GM06990 (cell line): ENCODE data around the gene ARSI.

Experiments
- DNase-seq: peaks from one replicate; pipeline ENCODE4 v3.0.0-alpha.2; 2011; ENCODE audit not compliant: insufficient read length; ENCODE audit errors: extremely low read depth
- H3K27me3 ChIP-seq: replicated peaks from 2 replicates; pipeline ENCODE4 v1.6.0; 2011; ENCODE audit warnings: low read length; ENCODE audit not compliant: control insufficient read depth, insufficient read depth
- H3K36me3 ChIP-seq: 2 replicates; pipeline ENCODE4 v1.5.1; 2011; ENCODE audit warnings: low read length; ENCODE audit not compliant: control insufficient read depth, insufficient read depth
- H3K4me3 ChIP-seq: replicated peaks from 2 replicates; pipeline ENCODE4 v1.5.1; 2011; ENCODE audit warnings: low read depth, mild to moderate bottlenecking, control low read depth, low read length
- TF ChIP-seq, protein P1 (sequence below): IDR thresholded peaks from 2 replicates; pipeline ENCODE4 v1.5.1; 2011; ENCODE audit warnings: low read length, control low read depth, mild to moderate bottlenecking, inconsistent platforms; ENCODE audit not compliant: insufficient read depth, poor library complexity, severe bottlenecking

Gene ARSI

DNA sequence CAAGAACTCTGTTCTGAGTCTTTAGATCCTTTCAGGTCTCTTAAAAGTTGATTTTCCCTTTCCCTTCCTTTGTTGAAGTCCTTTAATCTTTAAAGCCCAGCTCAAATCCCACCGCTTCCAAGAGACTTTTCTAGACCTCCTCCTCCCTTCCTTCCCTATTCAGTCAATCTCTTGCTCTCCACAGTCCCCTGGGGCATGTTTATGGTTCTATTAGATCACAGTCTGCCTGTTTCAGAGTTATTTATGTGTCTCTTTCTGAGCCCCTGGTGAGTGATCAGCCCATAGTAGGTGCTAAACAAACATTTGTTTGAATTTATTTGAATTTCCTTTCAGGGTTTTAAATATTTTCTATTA lies 7.2 kb upstream of the ARSI start:
- TF ChIP-seq, protein P1, sequence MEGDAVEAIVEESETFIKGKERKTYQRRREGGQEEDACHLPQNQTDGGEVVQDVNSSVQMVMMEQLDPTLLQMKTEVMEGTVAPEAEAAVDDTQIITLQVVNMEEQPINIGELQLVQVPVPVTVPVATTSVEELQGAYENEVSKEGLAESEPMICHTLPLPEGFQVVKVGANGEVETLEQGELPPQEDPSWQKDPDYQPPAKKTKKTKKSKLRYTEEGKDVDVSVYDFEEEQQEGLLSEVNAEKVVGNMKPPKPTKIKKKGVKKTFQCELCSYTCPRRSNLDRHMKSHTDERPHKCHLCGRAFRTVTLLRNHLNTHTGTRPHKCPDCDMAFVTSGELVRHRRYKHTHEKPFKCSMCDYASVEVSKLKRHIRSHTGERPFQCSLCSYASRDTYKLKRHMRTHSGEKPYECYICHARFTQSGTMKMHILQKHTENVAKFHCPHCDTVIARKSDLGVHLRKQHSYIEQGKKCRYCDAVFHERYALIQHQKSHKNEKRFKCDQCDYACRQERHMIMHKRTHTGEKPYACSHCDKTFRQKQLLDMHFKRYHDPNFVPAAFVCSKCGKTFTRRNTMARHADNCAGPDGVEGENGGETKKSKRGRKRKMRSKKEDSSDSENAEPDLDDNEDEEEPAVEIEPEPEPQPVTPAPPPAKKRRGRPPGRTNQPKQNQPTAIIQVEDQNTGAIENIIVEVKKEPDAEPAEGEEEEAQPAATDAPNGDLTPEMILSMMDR = no peak
- no peaks in the 10 kb centered on the region for H3K36me3 ChIP-seq
- peaks cover 1% of the 10 kb centered on the region for H3K27me3 ChIP-seq
- no peak for DNase-seq
- H3K4me3 ChIP-seq = no peak overlapping the region

DNA sequence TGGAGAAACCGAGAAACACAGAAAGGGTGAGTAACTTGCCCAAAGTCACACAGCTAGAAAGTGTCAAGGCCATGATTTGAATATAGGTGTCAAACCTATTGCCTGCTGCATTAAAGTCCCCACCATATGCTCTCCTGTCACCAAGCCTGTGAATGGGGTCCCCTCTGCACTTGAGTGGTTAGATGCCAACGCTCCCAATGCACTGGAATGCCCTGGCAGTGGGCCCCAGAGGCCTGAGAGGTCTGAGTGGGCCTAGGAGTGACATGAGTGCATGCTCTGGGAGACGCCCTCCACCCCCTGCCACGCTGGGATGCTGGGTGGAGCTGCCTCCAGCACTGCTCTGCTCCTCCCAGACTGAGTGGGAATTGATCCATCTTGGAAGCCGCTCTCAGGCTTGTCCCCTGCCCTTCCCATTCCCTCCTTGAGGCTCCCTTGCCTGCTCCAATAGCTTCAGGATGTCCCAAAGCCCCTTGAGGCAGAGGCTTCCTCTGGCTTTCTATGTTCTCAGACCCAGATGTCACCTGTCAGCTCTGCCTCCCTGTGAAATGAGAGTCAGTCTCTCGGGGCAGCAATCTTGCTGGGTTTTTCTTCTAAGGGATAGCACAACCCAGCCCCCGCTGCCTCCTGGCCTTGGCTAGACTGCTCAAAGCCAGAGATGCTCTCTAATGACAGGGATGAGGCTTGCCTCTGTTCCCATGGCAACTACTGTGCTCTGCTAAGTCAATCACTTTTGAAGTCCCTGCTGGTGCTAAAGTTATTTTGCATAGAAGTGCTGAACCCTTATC lies 6.6 kb upstream of the ARSI start:
- TF ChIP-seq, protein P1 = no peak
- no peak for DNase-seq
- peaks cover 1% of the 10 kb centered on the region for H3K27me3 ChIP-seq

DNA sequence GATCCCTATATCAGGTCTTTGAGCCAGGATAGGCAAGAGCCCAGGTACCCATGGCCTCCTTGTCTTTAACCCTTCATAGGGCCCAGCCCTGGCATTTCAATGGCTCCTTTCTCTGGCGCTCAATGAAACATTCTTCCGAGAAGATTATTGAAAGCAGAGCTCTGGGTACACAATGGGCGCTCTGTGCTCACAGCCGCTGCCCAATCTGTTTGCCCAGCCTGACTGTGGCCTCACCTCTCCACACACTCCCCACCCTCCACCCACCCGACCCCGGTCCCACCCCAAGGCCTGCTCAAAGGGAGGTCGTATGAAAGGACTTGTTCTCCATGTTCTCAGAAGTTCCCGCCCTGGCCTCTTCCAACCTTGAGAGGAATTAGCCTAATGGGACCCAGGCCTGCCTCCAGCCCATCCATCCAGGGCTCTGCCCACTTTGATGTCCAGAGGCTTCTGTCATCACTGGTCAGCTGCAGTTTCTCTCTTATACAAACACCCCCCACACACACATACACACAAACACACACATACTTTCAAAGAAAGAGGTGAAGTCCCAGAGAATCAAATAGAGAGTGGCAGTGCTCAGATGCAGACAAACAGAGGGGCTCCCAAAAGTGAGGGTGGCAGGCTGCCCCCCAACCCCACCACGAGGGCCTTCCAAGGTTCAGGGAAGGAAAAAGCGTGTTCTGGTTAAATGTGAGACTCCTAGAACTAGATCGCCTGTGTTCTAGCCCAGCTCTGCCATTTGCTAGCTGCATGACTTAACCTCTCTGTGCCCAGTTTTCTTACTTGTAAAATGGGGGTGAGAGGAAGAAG lies 5.1 kb upstream of the ARSI start:
- H3K4me3 ChIP-seq = no peak overlapping the region
- no peaks in the 10 kb centered on the region for H3K36me3 ChIP-seq
- no peak for DNase-seq
- TF ChIP-seq, protein P1 = no peak
- peaks cover 3% of the 10 kb centered on the region for H3K27me3 ChIP-seq

More for the DNA sequence above, 6.6 kb upstream of the ARSI start:
- Histone ChIP-seq H3K36me3 (no peaks in the 10 kb centered on the region), H3K4me3 (no peak overlapping the region)

DNA sequence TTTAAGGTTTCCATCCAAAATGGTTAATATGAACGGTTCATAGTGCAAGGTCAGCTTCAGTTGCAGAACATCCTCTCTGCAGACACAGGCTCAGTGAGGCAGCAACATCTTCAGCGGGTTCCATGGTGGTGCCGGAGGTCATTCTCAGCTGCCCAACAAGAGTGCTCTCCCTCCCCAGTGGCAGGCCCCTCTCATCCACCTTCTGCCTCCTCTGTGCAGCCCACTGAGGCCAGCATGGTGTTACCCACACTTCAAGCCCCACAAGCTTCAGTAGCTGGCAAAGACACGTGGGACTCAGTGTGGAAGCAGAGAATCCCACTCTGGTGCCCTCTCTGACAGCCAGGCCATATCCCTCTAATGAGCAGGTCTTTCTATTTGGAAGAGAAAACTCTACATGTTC lies 4.1 kb upstream of the ARSI start:
- DNase-seq = no peak
- TF ChIP-seq, protein P1 = no peak
- Histone ChIP-seq H3K27me3 (peaks cover 3% of the 10 kb centered on the region), H3K4me3 (no peak overlapping the region), H3K36me3 (no peaks in the 10 kb centered on the region)

DNA sequence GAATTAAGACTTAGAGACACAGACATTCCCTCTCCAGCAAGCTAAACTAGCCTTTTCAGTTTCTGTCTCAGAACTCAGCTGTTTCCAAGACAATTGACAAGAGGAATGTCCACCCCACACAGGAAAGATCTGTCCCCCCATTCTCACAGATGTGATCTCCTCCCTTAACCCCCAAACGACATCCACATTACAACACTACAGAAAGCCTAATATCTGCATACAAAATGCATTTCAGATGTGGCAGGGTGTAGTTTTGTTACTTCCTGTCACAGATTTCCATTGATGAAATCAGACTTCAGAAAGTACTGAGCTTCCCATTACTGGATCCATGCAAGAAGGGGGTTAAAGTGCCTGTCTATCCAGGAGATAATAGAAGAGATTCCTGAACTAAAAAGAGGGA lies 2.9 kb upstream of the ARSI start:
- DNase-seq = no peak
- TF ChIP-seq, protein P1 = no peak
- Histone ChIP-seq H3K4me3 (no peak overlapping the region), H3K27me3 (peaks cover 1% of the 10 kb centered on the region), H3K36me3 (no peaks in the 10 kb centered on the region)
